Neural cell (in vitro differentiated cells): Measurements from ENCODE around the gene RSRC1. TPM values are rescaled to one million over a fixed set of nuclear protein-coding genes. Genes with fewer than 3 reads are reported as not detected.

ENCODE experiments used
- H2AFZ ChIP-seq: fragments of 200-600, 300-800 bp; sonication (generic), shearing (Covaris generic); 2 replicates; pipeline ENCODE4 v1.6.0; 2014; ENCODE audit warnings: low read depth, mild to moderate bottlenecking, antibody characterized with exemption, low read length, moderate library complexity
- H3F3A ChIP-seq: fragments of 200-600 bp; shearing (Covaris generic); 2 replicates; pipeline ENCODE4 v1.6.1; 2016; ENCODE audit warnings: mild to moderate bottlenecking, moderate library complexity, mixed read lengths, antibody characterized with exemption, low read length; ENCODE audit not compliant: insufficient read depth, poor library complexity, severe bottlenecking
- H3K27ac ChIP-seq: fragments of 200-600, 300-800 bp; sonication (generic), shearing (Covaris generic); 2 replicates; pipeline ENCODE4 v1.5.1; 2014; ENCODE audit warnings: mild to moderate bottlenecking, low read length, moderate library complexity
- H3K27me3 ChIP-seq: fragments of 300-800, 200-600 bp; sonication (generic), shearing (Covaris generic); 2 replicates; pipeline ENCODE4 v1.6.0; 2014; ENCODE audit warnings: mild to moderate bottlenecking, low read depth, low read length, moderate library complexity; ENCODE audit not compliant: insufficient read depth
- H3K36me3 ChIP-seq: fragments of 300-800, 200-600 bp; sonication (generic), shearing (Covaris generic); 2 replicates; pipeline ENCODE4 v1.5.1; 2014; ENCODE audit warnings: mild to moderate bottlenecking, antibody characterized with exemption, low read length, moderate library complexity; ENCODE audit not compliant: insufficient read depth
- H3K4me2 ChIP-seq: fragments of 300-800, 200-600 bp; sonication (generic), shearing (Covaris generic); 2 replicates; pipeline ENCODE4 v1.6.0; 2014; ENCODE audit warnings: mild to moderate bottlenecking, low read length
- H3K4me3 ChIP-seq: fragments of 300-800, 200-600 bp; sonication (generic), shearing (Covaris generic); 2 replicates; pipeline ENCODE4 v1.5.1; 2014; ENCODE audit warnings: mild to moderate bottlenecking, low read length, moderate library complexity
- H3K79me2 ChIP-seq: fragments of 200-600 bp; shearing (Covaris generic); replicated peaks from 2 replicates; pipeline ENCODE4 v1.6.0; 2014; ENCODE audit warnings: mild to moderate bottlenecking, low read length, moderate library complexity; ENCODE audit not compliant: insufficient read depth
- H3K9ac ChIP-seq: fragments of 300-800, 200-600 bp; sonication (generic), shearing (Covaris generic); 2 replicates; pipeline ENCODE4 v1.6.1; 2016; ENCODE audit warnings: mild to moderate bottlenecking, low read length, mixed read lengths
- H3K9me2 ChIP-seq: fragments of 200-600 bp; shearing (Covaris generic); 2 replicates; pipeline ENCODE4 v1.6.1; 2016; ENCODE audit warnings: mild to moderate bottlenecking, low read length, mixed read lengths; ENCODE audit not compliant: insufficient read depth
- H3K9me3 ChIP-seq: fragments of 200-600, 300-800 bp; sonication (generic), shearing (Covaris generic); 2 replicates; pipeline ENCODE4 v1.6.1; 2016; ENCODE audit warnings: mild to moderate bottlenecking, mixed run types, low read length, moderate library complexity, mixed read lengths
- H4K20me1 ChIP-seq: fragments of 200-600 bp; shearing (Covaris generic); 2 replicates; pipeline ENCODE4 v1.6.1; 2016; ENCODE audit warnings: mild to moderate bottlenecking, mixed run types; ENCODE audit not compliant: insufficient read depth
- CTCF ChIP-seq: fragments of 450-650 bp; IDR thresholded peaks from 2 replicates; pipeline ENCODE4 v1.5.1; 2014; ENCODE audit warnings: antibody characterized with exemption, mild to moderate bottlenecking, moderate library complexity; ENCODE audit not compliant: poor library complexity, severe bottlenecking
- EP300 ChIP-seq: fragments of 450-650 bp; conservative IDR thresholded peaks from 2 replicates; pipeline ENCODE4 v1.6.1; 2014; ENCODE audit warnings: antibody characterized with exemption, mild to moderate bottlenecking, moderate library complexity; ENCODE audit not compliant: poor library complexity, severe bottlenecking
- EZH2 ChIP-seq: fragments of 200-600, 300-800 bp; shearing (Covaris generic), sonication (generic); IDR thresholded peaks from 2 replicates; pipeline ENCODE4 v1.6.1; 2014; ENCODE audit warnings: antibody characterized with exemption, low read length, borderline replicate concordance, mild to moderate bottlenecking; ENCODE audit not compliant: insufficient read depth, poor library complexity, severe bottlenecking
- MXI1 ChIP-seq: fragments of 450-650 bp; conservative IDR thresholded peaks from 2 replicates; pipeline ENCODE4 v1.6.1; 2014; ENCODE audit warnings: antibody characterized with exemption, mild to moderate bottlenecking; ENCODE audit not compliant: poor library complexity, severe bottlenecking
- POLR2AphosphoS5 ChIP-seq: IDR thresholded peaks from 2 replicates; pipeline ENCODE4 v1.6.1; 2012
- RAD21 ChIP-seq: fragments of 450-650 bp; conservative IDR thresholded peaks from 2 replicates; pipeline ENCODE4 v1.6.1; 2014; ENCODE audit warnings: antibody characterized with exemption, mild to moderate bottlenecking, moderate library complexity
- REST ChIP-seq: IDR thresholded peaks from 2 replicates; pipeline ENCODE4 v1.6.1; 2012; ENCODE audit warnings: borderline replicate concordance
- SMC3 ChIP-seq: fragments of 450-650 bp; conservative IDR thresholded peaks from 2 replicates; pipeline ENCODE4 v1.6.1; 2014; ENCODE audit warnings: antibody characterized with exemption, mild to moderate bottlenecking, moderate library complexity; ENCODE audit not compliant: poor library complexity
- TAF1 ChIP-seq: IDR thresholded peaks from 2 replicates; pipeline ENCODE4 v1.6.1; 2012; ENCODE audit warnings: low read depth
- polyA plus RNA-seq: library from polyadenylated mRNA; depleted of rRNA; stranded (reverse); fragments of >200 nt; gene quantifications from 2 replicates; pipeline ENCODE4 v1.2.3, GENCODE V29; 2014

The RSRC1 gene
- polyA plus RNA-seq, 1 donor from 2014 or later: 28.1 TPM

GRCh38 chr3:158418035-158418434 is 308.1 kb downstream of the RSRC1 start:
- no peaks in the 10 kb centered on the region for H4K20me1 ChIP-seq
- H3K9ac ChIP-seq: no peak overlapping the region
- TF ChIP-seq CTCF: no peak
- no peak for TF ChIP-seq SMC3
- no peak for TF ChIP-seq RAD21
- TF ChIP-seq EZH2: no peak
- TF ChIP-seq POLR2AphosphoS5: no peak
- TF ChIP-seq REST: no peak
- no peak for TF ChIP-seq EP300
- no peak for TF ChIP-seq TAF1
- TF ChIP-seq MXI1: no peak
- no peaks in the 10 kb centered on the region for H3K36me3 ChIP-seq
- no peaks in the 10 kb centered on the region for H3K9me3 ChIP-seq
- H3K79me2 ChIP-seq: no peaks in the 10 kb centered on the region
- no peaks in the 10 kb centered on the region for H3K9me2 ChIP-seq
- no peaks in the 10 kb centered on the region for H3K27me3 ChIP-seq
- H2AFZ ChIP-seq: no peak overlapping the region
- no peaks in the 10 kb centered on the region for H3F3A ChIP-seq
- H3K4me2 ChIP-seq: no peak overlapping the region
- no peak overlapping the region for H3K27ac ChIP-seq
- H3K4me3 ChIP-seq: no peak overlapping the region

- TF ChIP-seq RAD21 (no peak), EP300 (no peak), MXI1 (no peak), CTCF (no peak), REST (no peak), POLR2AphosphoS5 (no peak), TAF1 (no peak), SMC3 (no peak), EZH2 (no peak)
- H3K9ac ChIP-seq: no peak overlapping the region
- no peak overlapping the region for H2AFZ ChIP-seq
- H3K4me3 ChIP-seq: no peak overlapping the region
- H3K79me2 ChIP-seq: no peaks in the 10 kb centered on the region
- no peaks in the 10 kb centered on the region for H3K36me3 ChIP-seq
- no peaks in the 10 kb centered on the region for H4K20me1 ChIP-seq
- no peaks in the 10 kb centered on the region for H3F3A ChIP-seq
- H3K9me2 ChIP-seq: no peaks in the 10 kb centered on the region
- H3K4me2 ChIP-seq: no peak overlapping the region
- no peaks in the 10 kb centered on the region for H3K27me3 ChIP-seq
- no peak overlapping the region for H3K27ac ChIP-seq
- H3K9me3 ChIP-seq: no peaks in the 10 kb centered on the region
Measured at GRCh38 chr3:158419820-158420653, 310.1 kb downstream of the RSRC1 start.
